K562 (cell line): ENCODE measurements around the gene RPL36AL. TPM values are rescaled to one million over a fixed set of nuclear protein-coding genes. Genes with fewer than 3 reads are reported as not detected.
A peak's percentile ranks its signal among the peaks of the same experiment; 100 is the strongest.

Source experiments
- ARHGAP35 ChIP-seq: fragments of 450-650 bp; IDR thresholded peaks from 2 replicates; pipeline ENCODE4 v1.6.1; 2018; ENCODE audit not compliant: partially characterized antibody
- FOXO4 ChIP-seq: fragments of 450-650 bp; formaldehyde crosslinking; IDR thresholded peaks from 2 replicates; pipeline ENCODE4 v1.4.0; 2020; ENCODE audit warnings: mild to moderate bottlenecking, moderate library complexity
- GTF2F1 ChIP-seq: IDR thresholded peaks from 2 replicates; pipeline ENCODE4 v1.6.1; 2011; ENCODE audit warnings: low read depth, low read length, improper control_type of control experiment
- HMG20B ChIP-seq: fragments of 250-450 bp; sonication (Bioruptor Pico); IDR thresholded peaks from 2 replicates; pipeline ENCODE4 v1.5.0; 2021; ENCODE audit warnings: mild to moderate bottlenecking
- KLF16 ChIP-seq: IDR thresholded peaks from 2 replicates; pipeline ENCODE4 v1.6.1; 2016; ENCODE audit warnings: antibody characterized with exemption
- MED1 ChIP-seq: sonication (generic); formaldehyde crosslinking; IDR thresholded peaks from 2 replicates; pipeline ENCODE4 v1.8.1; 2023; ENCODE audit warnings: missing genetic modification reagents, borderline replicate concordance
- MIER1 ChIP-seq: fragments of 450-650 bp; IDR thresholded peaks from 2 replicates; pipeline ENCODE4 v1.6.1; 2016; ENCODE audit warnings: antibody characterized with exemption, mild to moderate bottlenecking, low read depth
- NCOA4 ChIP-seq: fragments of 450-650 bp; IDR thresholded peaks from 2 replicates; pipeline ENCODE4 v1.6.1; 2018; ENCODE audit warnings: mild to moderate bottlenecking; ENCODE audit not compliant: partially characterized antibody
- SETDB1 ChIP-seq: IDR thresholded peaks from one replicate; pipeline ENCODE4 v1.6.1; 2012; ENCODE audit warnings: low read length, control low read depth, inconsistent platforms
- SMARCA4 ChIP-seq: fragments of 450-650 bp; IDR thresholded peaks from 2 replicates; pipeline ENCODE4 v1.6.1; 2016
- TAF1 ChIP-seq: IDR thresholded peaks from 2 replicates; pipeline ENCODE4 v1.6.1; 2011; ENCODE audit warnings: mild to moderate bottlenecking, low read length, moderate library complexity; ENCODE audit not compliant: insufficient read depth, control insufficient read depth, severe bottlenecking; ENCODE audit errors: extremely low read depth
- THRA ChIP-seq: fragments of 450-650 bp; IDR thresholded peaks from 2 replicates; pipeline ENCODE4 v1.6.1; 2017; ENCODE audit warnings: mild to moderate bottlenecking, moderate library complexity
- ZBTB9 ChIP-seq: fragments of 450-650 bp; formaldehyde crosslinking; IDR thresholded peaks from 2 replicates; pipeline ENCODE4 v1.4.0; 2020; ENCODE audit warnings: mild to moderate bottlenecking, moderate library complexity
- ZFP30 ChIP-seq: fragments of 250-450 bp; sonication (Bioruptor Pico); IDR thresholded peaks from 2 replicates; pipeline ENCODE4 v1.8.0; 2022; ENCODE audit warnings: moderate library complexity, mild to moderate bottlenecking, inconsistent platforms, borderline replicate concordance
- ZNF57 ChIP-seq: fragments of 450-650 bp; formaldehyde crosslinking; IDR thresholded peaks from 2 replicates; pipeline ENCODE4 v1.4.0; 2020; ENCODE audit warnings: mild to moderate bottlenecking, moderate library complexity
- ZNF584 ChIP-seq: fragments of 200-800 bp; sonication (Bioruptor generic); IDR thresholded peaks from 2 replicates; pipeline ENCODE4 v1.6.1; 2016; ENCODE audit warnings: low read depth, mild to moderate bottlenecking, missing genetic modification characterization, missing compliant biosample characterization
- ZNF766 ChIP-seq: fragments of 200-800 bp; sonication (Bioruptor generic); conservative IDR thresholded peaks from 2 replicates; pipeline ENCODE4 v1.6.1; 2016; ENCODE audit warnings: missing genetic modification characterization, missing compliant biosample characterization
- polyA plus RNA-seq, 8 experiments: library from polyadenylated mRNA; depleted of rRNA in 4 of 8; stranded (reverse) in 5 of 8; unstranded in 3 of 8; fragments of >200 nt; fragmentation: Nextera tagmentation in 2 of 8; fragmentation: Illumina TruSeq in 1 of 8; extraction: Ambion mirVana in 2 of 8; extraction: Trizol in 1 of 8; gene quantifications; 2 replicates each; pipeline versions ENCODE4 v1.2.1 to v1.2.3, GENCODE V29; 2011 to 2014; ENCODE audit warnings: inconsistent platforms in 1 of 8, missing spikeins in 1 of 8
- total RNA-seq, 7 experiments: library from RNA; depleted of rRNA in 6 of 7; stranded (reverse); fragments of >200 nt in 6 of 7; fragmentation: Illumina TruSeq in 2 of 7; extraction: Trizol in 2 of 7; gene quantifications; 2 replicates each; pipeline versions ENCODE4 v1.2.1 to v1.2.3, GENCODE V29; 2011 to 2021; ENCODE audit warnings: low replicate concordance in 1 of 7
- TF ChIP-seq, protein P1 (sequence below), 2 experiments: IDR thresholded peaks in 1 of 2; conservative IDR thresholded peaks in 1 of 2; 2 replicates each; pipeline ENCODE4 v1.6.1; 2016; ENCODE audit warnings: low read depth in 2 of 2, mild to moderate bottlenecking in 1 of 2, missing compliant biosample characterization in 1 of 2, missing genetic modification characterization in 1 of 2, moderate library complexity in 1 of 2
- TF ChIP-seq, protein P2 (sequence below): sonication (generic); formaldehyde crosslinking; IDR thresholded peaks from 2 replicates; pipeline ENCODE4 v1.8.0; 2022; ENCODE audit warnings: missing genetic modification reagents, mild to moderate bottlenecking, borderline replicate concordance

RPL36AL gene
- total and polyA plus RNA-seq, 9 of the 15 experiments (the other 6 are each of a cell fraction or from before 2014, with no cell fraction given): 146 to 674 (median 360) TPM

GRCh38 chr14:49620182-49621113 is at the start of gene RPL36AL, which contains the start of gene MGAT2 (continued):
- TF ChIP-seq, protein P1, sequence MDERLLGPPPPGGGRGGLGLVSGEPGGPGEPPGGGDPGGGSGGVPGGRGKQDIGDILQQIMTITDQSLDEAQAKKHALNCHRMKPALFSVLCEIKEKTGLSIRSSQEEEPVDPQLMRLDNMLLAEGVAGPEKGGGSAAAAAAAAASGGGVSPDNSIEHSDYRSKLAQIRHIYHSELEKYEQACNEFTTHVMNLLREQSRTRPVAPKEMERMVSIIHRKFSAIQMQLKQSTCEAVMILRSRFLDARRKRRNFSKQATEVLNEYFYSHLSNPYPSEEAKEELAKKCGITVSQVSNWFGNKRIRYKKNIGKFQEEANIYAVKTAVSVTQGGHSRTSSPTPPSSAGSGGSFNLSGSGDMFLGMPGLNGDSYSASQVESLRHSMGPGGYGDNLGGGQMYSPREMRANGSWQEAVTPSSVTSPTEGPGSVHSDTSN (CRISPR knock-in tag; IDR thresholded peaks at IDR 0.05; ENCODE audit: low read depth): peak; percentile 94
- TF ChIP-seq, protein P1 (tag; conservative IDR thresholded peaks at IDR 0.05; ENCODE audit: low read depth): peak; percentile 97
- TF ChIP-seq THRA: no peak
- TF ChIP-seq ARHGAP35: no peak
- TF ChIP-seq NCOA4: no peak
- no peak for TF ChIP-seq FOXO4 (CRISPR knock-in tag)
- TF ChIP-seq ZNF766 (CRISPR knock-in tag): peak; percentile 37; the same call in 1 of the 2 replicates
- no peak for TF ChIP-seq SMARCA4
- no peak for TF ChIP-seq HMG20B (CRISPR knock-in tag)
- no peak for TF ChIP-seq ZNF57
- TF ChIP-seq MIER1: no peak
- no peak for TF ChIP-seq ZNF584 (CRISPR knock-in tag)
- peak; percentile 93 for TF ChIP-seq TAF1
- no peak for TF ChIP-seq KLF16
- TF ChIP-seq SETDB1: no peak
- no peak for TF ChIP-seq MED1 (CRISPR knock-in tag)
- no peak for TF ChIP-seq ZFP30 (CRISPR knock-in tag)
- TF ChIP-seq, protein P2, sequence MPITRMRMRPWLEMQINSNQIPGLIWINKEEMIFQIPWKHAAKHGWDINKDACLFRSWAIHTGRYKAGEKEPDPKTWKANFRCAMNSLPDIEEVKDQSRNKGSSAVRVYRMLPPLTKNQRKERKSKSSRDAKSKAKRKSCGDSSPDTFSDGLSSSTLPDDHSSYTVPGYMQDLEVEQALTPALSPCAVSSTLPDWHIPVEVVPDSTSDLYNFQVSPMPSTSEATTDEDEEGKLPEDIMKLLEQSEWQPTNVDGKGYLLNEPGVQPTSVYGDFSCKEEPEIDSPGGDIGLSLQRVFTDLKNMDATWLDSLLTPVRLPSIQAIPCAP (CRISPR knock-in tag): no peak
- no peak for TF ChIP-seq ZBTB9
- TF ChIP-seq GTF2F1: peak; percentile 56; the same call in 1 of the 2 replicates
